GM19468 (cell line): ENCODE data around the gene CHRDL1.
"Not testable (repeated sequence)": the region's sequence is repeated elsewhere in the genome, so short reads cannot be mapped to it uniquely, and the experiment has no call there.

Experiments used
- ATAC-seq: cut with Tn5 transposase; IDR thresholded peaks from one replicate; pipeline ENCODE4 v1.9.1; 2021; ENCODE audit warnings: mild to moderate bottlenecking, moderate library complexity, moderate number of reproducible peaks; ENCODE audit not compliant: unreplicated experiment; ENCODE audit errors: extremely low read depth

The CHRDL1 gene

GRCh38 chrX:110795645-110796406, at the start of gene CHRDL1:
CHRDL1 (minus strand) TSS chrX:110795817; CDS start chrX:110792181, 3,636 bp downstream.
- ATAC-seq = peak; percentile 51

- ATAC-seq = no peak
Measured at GRCh38 chrX:110836982-110837381, 41.4 kb upstream of the CHRDL1 start.

GRCh38 chrX:110836451-110836850, 40.8 kb upstream of the CHRDL1 start:
- ATAC-seq = no peak

- ATAC-seq = no peak
Measured at GRCh38 chrX:110836001-110836400, 40.4 kb upstream of the CHRDL1 start.

- no peak for ATAC-seq
Measured at GRCh38 chrX:110825972-110826371, 30.4 kb upstream of the CHRDL1 start.

- ATAC-seq = not testable (repeated sequence)
Measured at GRCh38 chrX:110816543-110816942, 20.9 kb upstream of the CHRDL1 start.

GRCh38 chrX:110806145-110806544, 10.5 kb upstream of the CHRDL1 start:
- no peak for ATAC-seq

GRCh38 chrX:110805303-110805702, 9.7 kb upstream of the CHRDL1 start:
- no peak for ATAC-seq

GRCh38 chrX:110804446-110804845, 8.8 kb upstream of the CHRDL1 start:
- ATAC-seq = no peak

GRCh38 chrX:110803506-110803905, 7.9 kb upstream of the CHRDL1 start:
- ATAC-seq = no peak

GRCh38 chrX:110796407-110796697, 735 bp upstream of the CHRDL1 start:
- no peak for ATAC-seq

- ATAC-seq = no peak
Measured at GRCh38 chrX:110794601-110795000, 1.0 kb downstream of the CHRDL1 start.

GRCh38 chrX:110791071-110791470, 4.5 kb downstream of the CHRDL1 start:
- no peak for ATAC-seq

GRCh38 chrX:110786486-110786885, 9.1 kb downstream of the CHRDL1 start:
- ATAC-seq = no peak

GRCh38 chrX:110759785-110760184, 35.8 kb downstream of the CHRDL1 start:
- no peak for ATAC-seq

GRCh38 chrX:110758781-110759422, 36.7 kb downstream of the CHRDL1 start:
- ATAC-seq = no peak

- no peak for ATAC-seq
Measured at GRCh38 chrX:110755611-110756010, 40.0 kb downstream of the CHRDL1 start.

GRCh38 chrX:110755061-110755460, 40.6 kb downstream of the CHRDL1 start:
- no peak for ATAC-seq

GRCh38 chrX:110750526-110751189, 45.0 kb downstream of the CHRDL1 start:
- no peak for ATAC-seq

- peak; percentile 31 for ATAC-seq
Measured at GRCh38 chrX:110748256-110748806, 47.3 kb downstream of the CHRDL1 start.

GRCh38 chrX:110746014-110746413, 49.6 kb downstream of the CHRDL1 start:
- ATAC-seq = no peak
